Measurements from ENCODE around the gene BTD. TPM values are rescaled to one million over a fixed set of nuclear protein-coding genes. Genes with fewer than 3 reads are reported as not detected.

BTD gene
- total RNA-seq, 1 donor from 2014 or later, result 16.2 TPM

GRCh38 chr3:15665510-15666150 lies 64.1 kb downstream of the BTD start:
- no peak for FAIRE-seq
- H3K36me3 Mint-ChIP-seq (ENCODE audit: low read depth, unreplicated experiment), result peaks cover 11% of the 10 kb centered on the region

GRCh38 chr3:15666277-15666676 lies 64.7 kb downstream of the BTD start:
- no peak overlapping the region for H2AFZ ChIP-seq (ENCODE audit: low read depth, low read length)
- TF ChIP-seq CTCF (IDR thresholded peaks at IDR 0.05; ENCODE audit: insufficient read depth, low read depth, low read length) (no peak), EZH2 (IDR thresholded peaks at IDR 0.05; ENCODE audit: insufficient read depth, low read length) (no peak)
- H3K27me3 ChIP-seq (ENCODE audit: insufficient read depth, low read length), result no peaks in the 10 kb centered on the region
- peaks cover 31% of the 10 kb centered on the region for H3K36me3 ChIP-seq (ENCODE audit: insufficient read depth, low read length)
- no peaks in the 10 kb centered on the region for H4K20me1 ChIP-seq (ENCODE audit: insufficient read depth, low read length)
- H3K4me1 ChIP-seq (ENCODE audit: insufficient read depth, low read length), result no peaks in the 10 kb centered on the region
- DNase-seq (ENCODE audit: low read depth) (no peak), FAIRE-seq (no peak)
- no peaks in the 10 kb centered on the region for H3K9me3 ChIP-seq (ENCODE audit: insufficient read depth, low read depth, low read length)
- Mint-ChIP-seq H3K27ac (ENCODE audit: unreplicated experiment) (no peak overlapping the region), H3K4me1 (ENCODE audit: low read depth, unreplicated experiment) (no peaks in the 10 kb centered on the region), H3K9me3 (ENCODE audit: unreplicated experiment) (peaks cover 3% of the 10 kb centered on the region), H3K4me3 (ENCODE audit: unreplicated experiment) (no peak overlapping the region), H3K36me3 (ENCODE audit: low read depth, unreplicated experiment) (peaks cover 11% of the 10 kb centered on the region), H3K27me3 (ENCODE audit: low read depth, unreplicated experiment) (no peaks in the 10 kb centered on the region)
- H3K4me3 ChIP-seq (ENCODE audit: insufficient read depth, low read depth, low read length), result no peak overlapping the region
- H3K9ac ChIP-seq (ENCODE audit: low read length), result no peak overlapping the region
- H3K27ac ChIP-seq (ENCODE audit: low read depth, low read length), result no peak overlapping the region
- no peaks in the 10 kb centered on the region for H3K79me2 ChIP-seq (ENCODE audit: insufficient read depth, low read length)
- no peak overlapping the region for H3K4me2 ChIP-seq (ENCODE audit: low read length)

More at GRCh38 chr3:15665510-15666150, 64.1 kb downstream of the BTD start:
- Mint-ChIP-seq H3K27me3 (ENCODE audit: low read depth, unreplicated experiment) (no peaks in the 10 kb centered on the region), H3K4me3 (ENCODE audit: unreplicated experiment) (no peak overlapping the region), H3K4me1 (ENCODE audit: low read depth, unreplicated experiment) (no peaks in the 10 kb centered on the region), H3K27ac (ENCODE audit: unreplicated experiment) (no peak overlapping the region), H3K9me3 (ENCODE audit: unreplicated experiment) (peaks cover 3% of the 10 kb centered on the region)
- no peaks in the 10 kb centered on the region for H3K27me3 ChIP-seq (ENCODE audit: insufficient read depth, low read length)
- no peak overlapping the region for H3K27ac ChIP-seq (ENCODE audit: low read depth, low read length)
- H3K9me3 ChIP-seq (ENCODE audit: insufficient read depth, low read depth, low read length), result no peaks in the 10 kb centered on the region
- H3K4me2 ChIP-seq (ENCODE audit: low read length), result no peak overlapping the region
- H3K79me2 ChIP-seq (ENCODE audit: insufficient read depth, low read length), result no peaks in the 10 kb centered on the region
- DNase-seq (ENCODE audit: low read depth), result no peak
- TF ChIP-seq EZH2 (IDR thresholded peaks at IDR 0.05; ENCODE audit: insufficient read depth, low read length) (no peak), CTCF (IDR thresholded peaks at IDR 0.05; ENCODE audit: insufficient read depth, low read depth, low read length) (no peak)
- no peak overlapping the region for H3K4me3 ChIP-seq (ENCODE audit: insufficient read depth, low read depth, low read length)
- H2AFZ ChIP-seq (ENCODE audit: low read depth, low read length), result no peak overlapping the region
- no peaks in the 10 kb centered on the region for H3K4me1 ChIP-seq (ENCODE audit: insufficient read depth, low read length)
- peaks cover 28% of the 10 kb centered on the region for H3K36me3 ChIP-seq (ENCODE audit: insufficient read depth, low read length)
- H4K20me1 ChIP-seq (ENCODE audit: insufficient read depth, low read length), result no peaks in the 10 kb centered on the region
- no peak overlapping the region for H3K9ac ChIP-seq (ENCODE audit: low read length)

- Histone ChIP-seq H2AFZ (ENCODE audit: low read depth, low read length) (no peak overlapping the region), H3K27ac (ENCODE audit: low read depth, low read length) (no peak overlapping the region), H3K4me1 (ENCODE audit: insufficient read depth, low read length) (no peaks in the 10 kb centered on the region), H3K4me3 (ENCODE audit: insufficient read depth, low read depth, low read length) (no peak overlapping the region), H3K36me3 (ENCODE audit: insufficient read depth, low read length) (peaks cover 32% of the 10 kb centered on the region), H3K9me3 (ENCODE audit: insufficient read depth, low read depth, low read length) (no peaks in the 10 kb centered on the region), H3K27me3 (ENCODE audit: insufficient read depth, low read length) (no peaks in the 10 kb centered on the region), H3K4me2 (ENCODE audit: low read length) (no peak overlapping the region), H4K20me1 (ENCODE audit: insufficient read depth, low read length) (no peaks in the 10 kb centered on the region), H3K9ac (ENCODE audit: low read length) (no peak overlapping the region), H3K79me2 (ENCODE audit: insufficient read depth, low read length) (no peaks in the 10 kb centered on the region)
- Mint-ChIP-seq H3K4me1 (ENCODE audit: low read depth, unreplicated experiment) (no peaks in the 10 kb centered on the region), H3K36me3 (ENCODE audit: low read depth, unreplicated experiment) (peaks cover 11% of the 10 kb centered on the region), H3K27me3 (ENCODE audit: low read depth, unreplicated experiment) (no peaks in the 10 kb centered on the region), H3K9me3 (ENCODE audit: unreplicated experiment) (peaks cover 3% of the 10 kb centered on the region), H3K4me3 (ENCODE audit: unreplicated experiment) (no peak overlapping the region), H3K27ac (ENCODE audit: unreplicated experiment) (no peak overlapping the region)
- FAIRE-seq (no peak), DNase-seq (ENCODE audit: low read depth) (no peak)
- TF ChIP-seq EZH2 (IDR thresholded peaks at IDR 0.05; ENCODE audit: insufficient read depth, low read length), result no peak
- no peak for TF ChIP-seq CTCF (IDR thresholded peaks at IDR 0.05; ENCODE audit: insufficient read depth, low read depth, low read length)
Observed at GRCh38 chr3:15667484-15667883, 65.9 kb downstream of the BTD start.

Data from astrocyte (in vitro differentiated cells and primary cell).